GM18870 (cell line): ENCODE measurements around the gene CTBP2.
"Not testable (repeated sequence)": the region's sequence is repeated elsewhere in the genome, so short reads cannot be mapped to it uniquely, and the experiment has no call there.

Source experiments
- ATAC-seq: cut with Tn5 transposase; IDR thresholded peaks from one replicate; pipeline ENCODE4 v1.9.1; 2021; ENCODE audit warnings: moderate library complexity; ENCODE audit not compliant: unreplicated experiment

CTBP2 gene

DNA sequence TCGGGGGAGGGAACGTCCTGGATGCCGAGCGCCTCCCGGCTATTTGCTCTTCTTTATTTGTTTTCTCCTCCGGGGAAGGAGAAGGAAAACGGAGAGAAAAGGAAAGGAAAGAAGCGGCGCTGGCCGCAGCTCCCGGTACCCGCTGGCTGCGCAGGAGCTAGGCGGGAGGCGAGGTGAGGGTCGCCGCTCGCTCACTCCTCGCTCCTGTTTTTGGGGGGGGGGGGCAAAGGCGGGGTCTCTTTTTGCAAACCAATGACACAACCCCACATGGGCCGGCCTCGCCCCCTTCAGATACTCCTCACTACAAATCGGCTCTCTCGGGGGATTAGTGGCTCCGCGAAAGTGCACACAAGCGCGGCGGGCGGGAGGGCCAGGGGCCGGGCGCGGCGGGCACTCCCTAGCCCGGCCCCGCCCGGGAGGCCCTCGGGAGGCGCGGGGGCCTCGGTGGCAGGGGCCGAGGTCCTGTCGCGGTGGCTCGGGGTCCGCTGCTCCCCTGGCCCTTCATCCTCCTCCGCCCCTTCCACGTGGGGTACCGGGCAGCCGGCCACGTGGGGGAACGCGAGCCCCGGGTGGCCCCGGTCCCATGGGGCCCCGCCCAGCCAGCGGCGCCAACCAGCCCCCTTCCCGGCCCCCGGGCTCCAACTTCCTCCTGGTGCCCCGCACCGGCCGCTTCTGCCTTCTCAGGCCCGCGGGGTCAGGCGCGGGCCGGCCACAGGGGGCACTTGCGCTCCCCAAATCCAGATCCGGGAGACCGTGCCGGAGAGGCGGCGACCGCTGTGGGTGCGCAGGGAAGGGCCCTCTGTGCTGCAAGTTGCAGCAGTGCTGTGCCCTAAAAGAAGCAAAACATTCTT, 718 bp upstream of the CTBP2 start:
- no peak for ATAC-seq

DNA sequence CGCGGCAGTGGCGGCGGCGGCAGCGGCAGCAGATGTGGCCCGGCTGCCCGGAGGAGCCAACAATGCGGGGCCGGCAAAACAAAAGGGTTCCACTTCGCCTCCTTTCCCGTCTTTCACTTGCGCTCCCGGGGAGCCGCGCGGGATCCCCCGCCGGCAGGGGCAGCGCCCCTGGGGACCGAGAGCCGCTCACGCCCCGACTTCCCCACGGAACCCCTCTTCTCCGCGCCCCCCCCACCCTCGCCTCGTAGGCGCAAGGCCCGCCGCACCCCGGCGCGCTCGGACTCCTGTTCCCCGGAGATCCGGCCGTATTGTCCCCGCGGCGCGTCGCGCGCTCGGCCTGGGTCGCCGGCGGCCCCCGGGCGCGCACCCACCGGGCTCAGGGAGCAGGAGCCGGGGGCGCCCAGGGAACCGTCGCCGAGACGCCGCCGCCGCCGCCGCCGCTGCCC, 854 bp downstream of the CTBP2 start:
- ATAC-seq, result no peak

DNA sequence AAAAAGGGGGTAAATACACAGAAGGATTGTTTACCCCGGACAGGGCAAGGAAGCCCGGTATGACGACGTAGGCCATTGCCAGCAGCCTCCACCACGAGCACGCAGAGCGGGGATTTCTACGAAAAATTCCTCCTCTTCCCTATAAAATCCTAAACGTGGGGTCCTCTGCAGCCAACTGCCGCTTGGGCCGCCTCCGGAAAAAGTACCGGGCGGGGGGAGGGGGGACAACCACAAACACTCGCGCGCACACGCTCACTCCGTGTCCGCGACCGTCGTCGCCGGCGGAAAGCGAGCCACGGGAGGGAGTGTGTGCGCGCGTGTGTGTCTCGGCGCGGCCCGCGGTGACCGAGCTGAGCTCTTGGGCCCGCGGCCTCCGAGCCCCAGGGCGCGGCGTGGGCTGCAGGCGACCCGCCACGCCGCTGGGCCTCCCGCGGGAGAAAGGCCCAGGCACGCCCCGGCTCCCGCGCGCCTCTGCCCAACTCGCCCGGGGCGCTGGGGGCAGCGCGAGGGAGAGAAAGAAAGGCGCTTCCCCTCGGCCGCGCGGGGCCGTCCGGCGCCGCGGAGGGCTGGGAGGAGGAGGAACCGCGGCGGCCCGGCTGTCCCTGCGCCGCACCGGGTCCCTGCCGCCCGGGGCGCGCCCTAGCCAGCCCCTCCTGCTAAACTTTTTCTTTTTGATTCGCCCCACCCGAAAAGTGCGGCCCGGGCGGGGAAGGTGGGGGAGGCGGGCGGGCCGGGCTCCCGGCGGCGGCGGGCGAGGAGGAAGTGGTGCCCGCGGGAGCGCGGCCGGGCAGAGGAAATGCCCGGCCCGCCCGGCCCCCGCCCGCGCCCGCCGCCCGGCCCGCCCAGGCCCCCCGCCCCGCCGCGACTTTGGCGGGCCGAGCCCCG, 1.5 kb downstream of the CTBP2 start:
- ATAC-seq, result no peak

DNA sequence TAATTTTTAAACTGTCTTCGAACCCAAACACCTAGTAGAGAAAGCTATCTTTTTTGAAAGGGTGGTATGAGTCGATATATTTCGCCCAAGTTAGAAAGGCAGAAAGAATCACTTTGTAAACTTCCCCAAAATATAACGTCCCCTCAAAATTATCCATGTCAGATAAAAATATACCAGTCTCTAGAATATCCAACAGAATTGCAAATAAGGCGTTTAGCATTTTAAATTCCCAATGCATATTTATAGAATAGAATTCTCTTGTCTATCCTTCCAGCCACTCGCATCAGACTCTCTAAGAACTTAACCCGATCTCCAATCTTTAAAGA, 2.1 kb downstream of the CTBP2 start:
- ATAC-seq, result no peak

DNA sequence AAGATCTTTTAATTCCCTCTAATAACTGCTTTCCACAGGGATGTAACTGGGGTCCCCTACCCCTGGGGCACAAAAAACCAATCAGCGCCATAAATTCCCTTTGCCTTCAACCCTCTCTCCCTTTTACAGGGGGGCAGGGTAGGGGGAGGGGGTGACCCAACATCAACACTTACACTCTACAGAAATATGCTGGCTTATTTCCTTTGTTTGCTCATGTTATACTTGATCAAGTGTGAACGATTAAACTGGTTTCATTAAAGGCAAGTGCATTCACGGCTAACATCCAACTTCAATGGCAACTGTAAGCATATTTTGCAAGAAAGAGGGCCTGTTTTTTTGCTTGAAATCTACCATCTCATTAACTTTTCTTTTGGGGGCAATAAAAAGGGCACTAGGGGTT, 2.9 kb downstream of the CTBP2 start:
- ATAC-seq, result no peak

DNA sequence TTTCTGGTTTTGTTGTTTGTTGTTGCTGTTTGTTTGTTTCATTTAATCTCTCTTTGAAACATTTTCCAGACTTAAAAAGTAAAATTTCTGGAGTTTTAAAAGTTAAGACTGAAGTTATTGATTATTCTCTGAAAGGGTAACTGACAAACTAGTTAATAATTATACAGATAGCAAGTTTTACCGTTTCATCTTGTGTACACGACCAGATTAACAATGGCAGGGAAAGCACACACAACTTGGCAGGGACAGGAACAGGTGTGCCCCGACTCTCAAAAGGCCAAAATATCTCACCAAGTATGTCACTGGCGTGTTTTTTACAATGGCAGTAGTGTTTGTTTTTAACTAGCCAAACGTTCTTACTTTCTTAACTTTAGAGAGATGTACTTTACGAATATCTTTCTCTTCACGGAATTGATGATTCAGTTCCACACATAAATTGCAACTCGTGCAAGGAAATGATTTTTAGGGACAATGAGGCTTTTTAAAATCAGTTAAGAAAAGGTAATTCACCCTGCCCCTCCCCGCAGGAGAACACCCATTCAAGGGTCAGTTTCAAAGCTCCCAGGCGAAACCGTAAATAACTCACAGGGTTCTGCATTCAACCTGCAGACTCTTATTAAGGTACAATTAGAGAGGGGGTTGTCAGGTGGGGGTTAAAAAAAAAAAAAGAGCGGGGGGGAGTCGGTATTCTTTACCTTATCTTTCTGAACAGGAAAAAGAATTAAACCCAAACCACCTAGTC, 3.5 kb downstream of the CTBP2 start:
- no peak for ATAC-seq

DNA sequence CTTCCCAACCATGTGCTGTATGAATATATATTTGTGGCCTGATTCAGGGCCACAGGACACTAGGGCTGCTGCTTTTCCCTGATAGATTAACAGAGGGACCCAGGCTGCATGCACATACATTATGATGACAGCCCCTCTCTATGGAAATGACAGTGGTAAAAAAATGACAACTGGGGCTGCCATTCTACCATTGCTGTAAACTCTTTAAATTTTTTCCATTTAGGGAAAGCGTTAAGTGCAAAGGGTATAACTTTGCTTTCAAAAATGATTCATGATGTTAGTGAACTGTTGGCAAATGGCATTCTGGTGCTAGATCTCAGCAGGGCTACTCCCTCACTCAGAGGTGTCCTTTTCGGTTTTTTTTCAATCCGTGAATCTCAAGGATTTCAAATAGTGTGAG, 4.2 kb downstream of the CTBP2 start:
- ATAC-seq, result no peak

DNA sequence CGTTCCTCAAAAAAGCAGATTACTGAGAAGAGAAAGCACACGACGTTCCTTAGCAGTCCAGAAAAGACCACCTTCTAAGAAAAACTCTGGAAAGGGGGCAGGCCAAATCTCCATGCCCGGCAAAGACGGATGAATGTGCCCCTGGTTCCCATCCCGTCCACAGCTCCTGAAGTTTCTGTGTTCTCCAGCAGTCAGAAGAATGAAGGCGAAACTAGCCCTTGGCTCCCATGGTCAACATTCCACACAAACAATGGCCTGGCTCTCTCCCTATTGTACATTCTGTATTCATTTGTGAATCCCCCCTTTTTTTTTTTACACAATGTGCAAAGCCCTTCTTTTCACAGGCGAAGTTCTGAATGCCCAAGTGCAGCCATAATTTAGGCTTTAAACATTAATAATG, 5.3 kb downstream of the CTBP2 start:
- no peak for ATAC-seq

DNA sequence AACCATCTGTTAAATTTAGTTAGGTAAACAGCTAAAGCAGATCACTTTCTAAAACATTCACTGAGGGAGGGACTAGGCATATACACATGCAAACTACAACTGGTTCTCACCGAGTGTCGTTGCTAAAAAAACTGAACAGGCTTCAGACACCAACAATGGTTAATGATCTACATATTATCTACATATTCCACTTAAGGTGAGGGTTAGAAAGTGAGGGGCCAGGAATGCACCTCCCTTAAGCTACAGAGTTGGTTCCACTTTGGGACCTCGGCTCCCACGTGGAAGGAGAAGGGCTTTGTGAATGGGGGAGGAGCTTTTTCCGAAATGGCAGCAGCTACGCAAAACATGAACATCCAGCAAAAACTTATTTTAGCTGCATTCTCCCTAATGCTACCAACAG, 5.8 kb downstream of the CTBP2 start:
- ATAC-seq, result no peak

DNA sequence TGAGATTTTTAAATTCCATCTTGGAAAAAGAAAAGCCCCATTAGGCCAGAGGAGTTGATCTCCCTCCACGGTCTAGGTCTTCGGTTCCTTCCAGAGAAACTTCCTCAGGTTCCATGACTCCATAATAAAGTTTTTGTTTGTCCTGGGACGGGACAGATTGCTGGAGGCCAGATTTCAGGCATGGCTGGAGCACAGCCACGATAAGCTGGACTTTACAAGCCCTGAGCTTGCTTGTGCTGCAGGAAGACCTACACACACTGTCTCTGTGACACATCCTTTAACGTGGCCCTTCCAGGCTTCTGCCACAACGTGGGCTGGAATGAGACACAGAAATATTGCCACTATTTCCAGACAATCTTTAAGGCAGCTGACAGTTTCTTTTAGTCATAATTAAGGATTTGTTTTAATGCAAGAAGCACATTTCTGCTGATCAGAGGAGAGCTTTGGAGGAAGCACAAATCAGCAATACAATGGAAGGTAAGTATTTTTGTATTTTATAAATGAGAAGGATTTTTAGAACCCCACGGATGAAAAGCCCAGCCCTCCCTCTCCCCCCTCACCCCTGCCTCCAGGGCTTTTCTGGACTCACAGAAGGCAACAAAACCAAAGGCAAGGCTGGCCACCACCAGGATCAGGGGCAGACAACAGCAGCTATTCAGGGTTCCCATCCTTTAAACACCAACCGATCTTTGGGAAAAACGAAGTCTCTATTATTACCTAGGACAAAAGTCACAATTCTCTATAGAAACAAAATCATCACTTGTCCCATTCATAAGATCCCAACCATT, 6.5 kb downstream of the CTBP2 start:
- ATAC-seq, result no peak

DNA sequence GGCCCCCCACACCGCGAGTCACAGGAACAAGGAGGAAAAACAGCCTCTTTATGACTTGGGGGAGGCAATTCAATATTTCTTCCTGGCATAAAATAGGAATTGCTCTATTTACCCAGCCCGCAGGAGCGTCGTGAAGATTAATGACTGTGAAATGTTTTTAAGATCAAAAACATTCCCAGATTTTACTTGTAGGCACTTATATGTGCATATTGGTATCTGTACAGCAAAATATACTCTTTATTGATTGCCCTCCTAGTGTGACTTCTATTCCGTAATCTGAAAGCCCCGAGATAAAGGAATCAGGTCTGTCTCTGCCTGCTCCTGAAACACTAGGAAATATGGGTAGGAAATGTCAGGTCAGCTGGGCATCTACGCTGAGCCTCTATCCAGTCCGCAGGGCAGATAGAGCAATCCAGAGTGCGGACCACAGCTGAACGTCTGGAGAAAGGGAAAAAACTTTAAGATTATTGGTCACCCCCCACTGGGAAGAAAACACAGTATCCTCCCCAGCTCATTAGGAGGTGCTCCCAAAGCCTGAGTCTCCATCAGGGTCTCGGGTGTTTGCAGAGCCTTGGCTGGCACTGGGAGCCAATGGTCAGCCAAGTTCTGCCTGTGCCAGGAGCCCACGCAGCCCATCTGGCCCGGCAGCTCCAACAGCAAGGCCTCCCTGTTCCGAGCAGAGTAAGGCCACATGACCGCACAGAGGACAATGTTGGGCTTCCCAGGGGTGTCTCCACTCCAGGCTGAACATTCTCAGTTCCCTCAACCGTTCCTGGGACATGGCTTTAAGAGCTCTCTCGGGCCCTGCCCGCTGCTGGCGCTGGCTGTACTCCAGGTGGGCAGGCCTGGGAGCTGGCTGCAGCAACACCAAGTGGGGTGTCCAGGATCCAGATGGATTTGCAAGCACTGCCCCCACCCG, 7.7 kb downstream of the CTBP2 start:
- no peak for ATAC-seq

DNA sequence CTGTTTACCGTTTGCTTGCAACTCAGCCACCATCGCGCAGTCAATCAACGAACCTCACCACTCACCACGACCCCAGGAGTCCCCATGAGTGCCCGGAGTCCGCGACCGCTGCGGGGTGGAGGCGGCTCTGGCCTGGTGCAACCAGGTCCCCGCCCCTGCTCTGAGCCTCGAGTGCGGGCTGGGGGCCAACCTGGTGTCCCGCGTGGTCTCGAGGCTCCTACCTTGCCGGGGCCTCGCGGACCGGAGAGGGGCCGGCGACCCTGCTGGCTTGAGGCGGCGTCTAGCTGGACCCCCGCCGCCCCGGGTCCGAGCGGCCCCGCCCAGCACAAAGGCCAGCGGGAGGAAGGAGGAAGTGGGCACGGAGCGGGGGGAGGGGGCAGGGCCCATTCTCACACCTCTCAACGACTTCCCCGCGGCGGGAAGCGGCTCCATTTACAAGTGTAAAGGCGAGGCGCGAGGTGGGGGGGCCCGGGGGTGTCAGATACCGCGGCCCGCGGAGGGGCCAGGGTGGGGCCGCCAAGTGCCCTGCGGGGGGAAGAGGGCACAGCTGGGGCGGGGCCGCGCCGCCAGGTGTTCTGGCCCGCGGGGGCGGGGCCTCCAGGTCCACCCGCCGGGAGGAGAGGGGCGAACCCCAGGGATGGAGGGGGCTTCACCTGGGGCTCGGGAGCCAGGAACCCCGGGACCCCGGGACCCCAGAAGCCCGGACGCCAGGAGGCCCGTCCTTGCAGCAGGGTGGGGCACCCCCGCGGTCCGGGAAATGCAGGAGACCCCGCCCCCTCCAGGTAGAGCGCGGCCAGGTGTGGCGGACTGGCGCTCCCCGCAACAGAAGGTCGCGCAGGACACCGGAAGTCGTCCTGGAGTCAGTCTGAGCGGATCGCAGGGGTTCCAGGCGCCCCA, 8.6 kb downstream of the CTBP2 start:
- no peak for ATAC-seq

DNA sequence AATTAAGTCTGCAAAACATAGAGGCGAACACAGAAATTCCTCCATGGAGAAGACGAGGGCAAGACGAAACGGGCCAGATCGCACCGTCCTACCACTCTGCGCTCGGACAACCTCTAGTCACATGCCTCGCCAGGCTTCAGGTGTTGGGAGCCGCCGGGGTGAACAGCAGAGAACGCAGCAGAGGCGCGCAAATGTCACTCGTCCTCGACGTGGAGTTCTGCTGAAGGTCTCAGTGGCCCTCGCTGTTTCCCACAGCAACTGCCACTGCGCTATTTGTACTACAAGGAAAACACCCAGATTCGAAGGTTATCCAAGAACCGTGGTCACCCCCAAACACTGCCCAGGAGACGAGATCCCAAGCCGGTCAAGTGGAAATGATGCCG, 9.2 kb downstream of the CTBP2 start:
- no peak for ATAC-seq

DNA sequence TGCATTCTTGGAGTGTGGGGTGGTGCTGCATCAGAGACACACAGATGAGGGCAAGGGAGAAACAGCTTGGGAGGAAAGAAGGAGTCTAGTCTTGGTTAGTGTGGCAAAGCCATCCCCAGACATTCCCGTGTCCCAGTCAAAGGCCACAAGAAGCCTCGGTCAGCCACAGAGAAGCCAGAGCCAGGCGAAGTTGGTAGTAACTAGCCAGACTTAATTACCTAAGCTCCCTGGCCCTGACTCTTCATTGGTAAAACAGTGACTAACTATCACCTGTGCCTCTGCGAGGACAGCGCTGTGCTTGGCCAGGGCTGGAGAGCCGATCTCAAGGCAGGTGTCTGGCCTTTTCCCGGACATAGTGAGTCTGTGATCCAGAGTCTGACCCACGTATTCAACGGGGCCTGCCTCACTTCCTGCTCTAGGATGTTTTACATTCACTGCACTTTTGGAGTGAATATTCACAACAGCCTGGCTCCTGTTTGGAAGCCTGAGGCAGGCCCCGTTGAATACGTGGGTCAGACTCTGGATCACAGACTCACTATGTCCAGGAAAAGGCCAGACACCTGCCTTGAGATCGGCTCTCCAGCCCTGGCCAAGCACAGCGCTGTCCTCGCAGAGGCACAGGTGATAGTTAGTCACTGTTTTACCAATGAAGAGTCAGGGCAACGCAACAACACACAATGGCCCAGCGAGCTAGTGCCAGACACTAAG, 9.8 kb downstream of the CTBP2 start:
- ATAC-seq, result not testable (repeated sequence)

DNA sequence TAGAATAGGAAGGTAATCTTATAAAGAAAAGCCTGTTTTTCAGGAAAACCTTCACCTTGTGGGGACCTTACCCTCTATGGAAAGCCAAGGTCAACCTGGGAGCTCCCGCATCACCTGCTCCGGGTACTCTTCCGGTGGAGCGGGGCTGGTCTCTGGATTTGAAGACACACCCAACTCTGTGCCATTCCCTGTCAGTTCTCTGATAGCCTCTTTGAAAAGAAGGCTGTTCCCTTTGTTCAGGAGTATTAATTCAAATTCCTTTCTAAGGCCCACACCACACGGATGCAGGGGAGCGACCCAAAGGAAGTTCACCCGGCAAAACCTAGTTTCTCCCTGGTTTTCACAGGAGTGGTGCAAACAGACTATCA, 10.7 kb downstream of the CTBP2 start:
- no peak for ATAC-seq

DNA sequence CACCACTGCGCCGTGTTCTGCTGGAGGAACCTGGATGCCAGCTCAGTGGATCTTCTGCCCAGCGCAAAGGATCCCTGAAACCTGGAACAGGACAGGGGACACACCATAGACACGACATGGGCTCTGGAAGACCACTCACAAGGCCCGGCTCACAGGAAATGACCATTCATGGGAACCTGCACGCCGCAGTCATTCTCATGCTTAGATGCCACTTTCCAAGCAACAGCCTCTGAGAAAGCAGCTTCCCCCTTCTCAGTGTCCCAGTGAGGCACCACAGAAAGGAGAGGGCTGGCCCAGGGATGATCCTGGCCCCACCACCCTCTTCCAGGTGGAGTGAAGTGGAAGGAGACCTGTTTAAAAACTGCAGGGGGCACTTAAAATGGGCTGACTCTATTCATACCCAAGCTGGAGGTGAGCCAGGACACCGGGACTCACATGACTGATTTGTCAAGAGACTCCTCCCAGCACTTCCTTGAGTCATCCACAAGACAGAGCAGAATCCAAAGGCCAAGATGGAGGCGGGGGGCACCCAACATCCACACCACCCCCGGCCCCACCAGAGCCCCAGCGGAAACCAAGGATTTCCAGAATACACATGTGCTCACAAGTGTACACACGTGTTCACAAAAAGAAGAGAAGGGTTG, 11.2 kb downstream of the CTBP2 start:
- no peak for ATAC-seq

DNA sequence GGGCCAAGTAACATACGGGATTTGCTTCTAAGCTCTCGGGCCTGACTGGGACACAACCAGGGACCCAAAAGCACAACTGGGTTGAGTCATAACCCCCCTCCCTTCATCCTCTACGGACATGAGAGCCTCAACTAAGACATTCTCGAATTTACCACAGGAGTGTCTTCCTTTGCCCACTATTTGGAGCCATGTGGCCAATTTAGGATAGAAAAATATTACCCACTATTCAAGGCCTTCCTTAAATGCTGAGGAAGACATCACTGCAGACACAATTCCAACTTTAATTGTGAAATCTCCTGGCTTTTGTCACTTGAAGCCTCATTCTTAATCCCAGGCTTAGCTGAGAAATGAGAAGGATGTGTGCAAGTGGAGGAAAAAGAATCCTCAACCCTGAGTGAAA, 11.8 kb downstream of the CTBP2 start:
- no peak for ATAC-seq

DNA sequence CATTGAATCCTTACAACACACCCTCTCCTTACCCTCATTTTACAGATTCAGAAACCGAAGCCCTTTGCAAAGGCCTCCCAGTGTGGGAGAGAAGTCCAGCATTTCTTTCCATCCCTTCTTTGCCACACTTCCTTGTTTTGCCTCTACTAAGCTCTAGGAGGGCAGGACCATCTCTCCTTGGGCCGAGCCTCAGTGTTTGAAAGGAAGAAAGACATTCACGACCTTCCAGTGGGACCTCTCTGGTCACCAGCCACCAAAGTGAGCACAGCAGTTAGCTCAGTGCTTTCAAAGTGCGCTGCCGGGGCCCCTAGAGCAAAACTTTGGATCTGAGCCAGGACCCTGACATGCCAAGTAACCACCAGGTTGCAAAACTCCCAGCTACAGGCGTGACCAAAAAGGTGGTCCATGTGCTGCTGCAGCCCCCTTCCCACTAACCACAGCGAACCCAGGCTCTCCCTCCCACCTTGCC, 12.4 kb downstream of the CTBP2 start:
- ATAC-seq, result no peak
